HG02970 (cell line): ENCODE results near the gene GPRC5B.

ENCODE experiments used
- ATAC-seq: cut with Tn5 transposase; IDR thresholded peaks from one replicate; pipeline ENCODE4 v1.9.1; 2021; ENCODE audit warnings: mild to moderate bottlenecking, moderate library complexity, moderate number of reproducible peaks; ENCODE audit not compliant: unreplicated experiment, low FRiP score

GPRC5B gene

DNA sequence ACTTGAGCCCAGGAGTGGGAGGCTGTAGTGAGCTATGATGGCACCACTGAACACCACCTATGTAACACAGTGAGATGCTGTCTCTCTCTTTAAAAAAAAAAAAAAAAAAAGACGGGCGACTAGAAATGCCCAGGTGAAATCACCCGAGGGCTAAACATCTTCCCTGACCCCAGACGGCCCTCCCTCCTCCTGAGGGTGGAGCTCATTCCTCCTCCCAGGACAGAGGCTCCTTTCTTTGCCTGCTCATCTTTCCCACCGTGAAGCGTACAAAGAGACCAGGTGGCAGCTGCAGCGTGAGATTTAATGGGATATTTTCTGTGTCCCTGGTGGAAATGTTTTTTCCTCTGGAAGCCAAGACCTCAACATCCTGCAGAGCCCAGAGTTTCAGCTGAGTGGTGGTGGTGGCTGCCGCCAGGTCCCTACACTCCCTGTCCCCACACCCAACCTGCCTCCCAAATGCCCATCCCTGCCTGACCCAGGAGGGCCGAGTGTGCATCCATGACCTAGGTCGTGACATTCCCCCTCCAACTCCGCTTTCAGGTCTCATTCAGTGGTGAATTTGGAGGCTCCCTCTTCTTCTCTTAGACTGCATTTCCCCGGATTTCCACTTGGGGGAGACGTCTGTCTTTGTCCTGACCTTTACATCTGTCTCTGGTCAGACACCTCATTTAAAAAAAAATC, 14.4 kb upstream of the GPRC5B start:
- no peak for ATAC-seq

DNA sequence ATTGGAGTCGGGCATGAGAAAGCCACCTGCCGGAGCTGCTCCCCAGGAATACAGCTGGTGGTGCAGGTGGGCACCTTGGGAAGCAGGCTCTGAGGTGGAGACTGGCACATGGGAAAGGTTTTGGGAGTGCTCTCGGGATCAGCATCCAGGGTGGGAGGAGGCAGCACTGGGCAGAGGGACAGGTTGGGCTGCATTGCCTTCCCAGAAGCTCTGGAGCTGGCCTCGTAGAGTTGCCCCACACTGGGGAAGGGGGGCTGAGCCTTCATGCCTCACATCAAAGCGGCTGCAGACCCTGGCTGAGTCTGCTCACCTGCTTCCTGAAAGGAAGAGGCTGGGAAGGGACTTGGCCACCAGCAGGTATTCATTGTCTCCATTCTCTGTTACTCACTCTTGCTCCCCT, 13.5 kb upstream of the GPRC5B start:
- no peak for ATAC-seq

DNA sequence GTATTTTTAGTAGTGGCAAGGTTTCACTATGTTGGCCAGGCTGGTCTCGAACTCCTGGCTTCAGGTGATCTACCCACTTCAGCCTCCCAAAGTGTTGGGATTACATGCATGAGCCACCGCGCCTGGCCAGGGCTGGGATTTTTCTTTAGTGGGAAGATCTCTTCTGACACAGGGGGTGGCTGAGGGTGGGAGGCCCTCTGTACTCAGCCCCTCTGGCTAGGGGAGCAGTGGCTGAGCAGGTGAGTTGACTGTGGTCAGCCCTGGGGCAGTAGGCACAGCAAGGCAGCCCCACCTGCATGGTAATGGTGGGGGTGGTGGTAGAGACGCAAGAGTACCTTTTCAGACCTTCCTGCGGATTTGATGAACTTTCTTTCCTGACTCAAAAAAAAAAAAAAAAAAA, 12.3 kb upstream of the GPRC5B start:
- no peak for ATAC-seq

DNA sequence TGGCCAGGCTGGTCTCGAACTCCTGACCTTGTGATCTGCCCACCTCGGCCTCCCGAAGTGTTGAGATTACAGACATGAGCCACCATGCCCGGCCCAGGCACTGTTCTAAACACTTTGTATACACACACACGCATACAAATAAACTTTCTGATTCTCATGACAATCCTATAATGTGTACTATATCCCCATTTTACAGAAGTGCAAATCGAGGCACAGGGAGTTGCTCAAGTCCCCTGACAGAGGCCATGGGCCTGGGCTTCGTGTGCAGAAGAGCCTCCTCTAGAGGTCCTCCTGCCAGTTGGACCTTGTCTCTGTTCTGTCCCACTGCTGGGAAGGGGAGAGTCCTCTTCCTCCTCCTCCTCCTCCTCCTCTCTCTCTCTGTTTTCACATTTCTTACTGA, 9.9 kb upstream of the GPRC5B start:
- ATAC-seq: no peak

DNA sequence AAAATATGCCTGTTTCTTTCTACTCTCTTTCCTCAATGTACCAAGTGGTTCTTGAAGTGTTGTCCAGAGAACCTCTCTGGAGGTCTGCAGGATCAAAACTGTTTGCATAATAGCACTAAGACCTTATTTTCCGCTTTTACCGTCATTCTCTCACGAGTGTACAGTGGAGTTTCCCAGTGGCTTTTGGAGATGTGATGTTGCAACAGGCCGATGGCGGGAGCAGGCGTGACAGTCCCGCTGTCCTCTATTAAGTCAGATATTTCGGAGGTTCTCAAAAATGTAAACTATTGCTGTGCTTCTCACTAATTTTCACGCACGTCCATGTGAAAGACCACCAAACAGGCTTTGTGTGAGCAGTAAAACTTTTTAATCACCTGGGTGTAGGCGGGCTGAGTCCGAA, 8.3 kb upstream of the GPRC5B start:
- ATAC-seq: no peak

DNA sequence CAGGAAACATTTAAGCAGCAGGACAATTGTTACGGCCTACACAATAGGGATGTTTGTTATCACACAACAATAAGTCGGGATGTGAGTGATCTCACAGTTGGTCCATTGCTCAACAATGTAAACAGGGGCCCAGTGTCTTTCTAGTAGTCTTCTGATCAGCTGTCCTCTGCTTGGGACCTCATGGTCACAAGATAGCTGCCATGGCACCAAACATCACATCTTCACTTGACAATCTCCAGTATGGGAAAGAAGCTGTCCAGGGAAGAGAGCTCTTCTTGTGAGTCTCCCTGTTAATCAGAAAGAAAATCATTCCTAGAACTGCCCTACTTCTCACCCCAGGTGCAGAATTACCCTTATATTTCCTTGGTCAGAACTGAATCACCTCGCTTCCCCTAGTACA, 6.3 kb upstream of the GPRC5B start:
- ATAC-seq: no peak

DNA sequence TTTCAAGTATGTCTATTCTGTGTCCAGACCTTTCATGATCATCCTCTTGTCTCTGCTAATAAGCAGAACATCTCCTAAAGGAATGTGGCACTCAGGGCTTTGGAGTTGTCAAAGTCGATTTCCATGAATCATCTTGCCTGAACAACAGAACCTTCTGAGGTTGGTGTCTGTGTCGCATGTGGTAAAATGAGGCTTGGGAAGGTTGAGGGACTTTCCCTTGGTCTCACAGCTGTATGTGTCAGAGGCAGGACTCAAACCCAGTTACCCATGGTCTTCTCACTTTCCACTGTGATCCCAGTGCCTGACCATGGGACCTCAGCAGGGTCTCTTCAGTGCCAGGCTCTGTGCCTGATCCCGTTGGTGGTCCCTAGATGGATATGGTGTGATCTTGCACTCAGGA, 4.2 kb upstream of the GPRC5B start:
- ATAC-seq: no peak

DNA sequence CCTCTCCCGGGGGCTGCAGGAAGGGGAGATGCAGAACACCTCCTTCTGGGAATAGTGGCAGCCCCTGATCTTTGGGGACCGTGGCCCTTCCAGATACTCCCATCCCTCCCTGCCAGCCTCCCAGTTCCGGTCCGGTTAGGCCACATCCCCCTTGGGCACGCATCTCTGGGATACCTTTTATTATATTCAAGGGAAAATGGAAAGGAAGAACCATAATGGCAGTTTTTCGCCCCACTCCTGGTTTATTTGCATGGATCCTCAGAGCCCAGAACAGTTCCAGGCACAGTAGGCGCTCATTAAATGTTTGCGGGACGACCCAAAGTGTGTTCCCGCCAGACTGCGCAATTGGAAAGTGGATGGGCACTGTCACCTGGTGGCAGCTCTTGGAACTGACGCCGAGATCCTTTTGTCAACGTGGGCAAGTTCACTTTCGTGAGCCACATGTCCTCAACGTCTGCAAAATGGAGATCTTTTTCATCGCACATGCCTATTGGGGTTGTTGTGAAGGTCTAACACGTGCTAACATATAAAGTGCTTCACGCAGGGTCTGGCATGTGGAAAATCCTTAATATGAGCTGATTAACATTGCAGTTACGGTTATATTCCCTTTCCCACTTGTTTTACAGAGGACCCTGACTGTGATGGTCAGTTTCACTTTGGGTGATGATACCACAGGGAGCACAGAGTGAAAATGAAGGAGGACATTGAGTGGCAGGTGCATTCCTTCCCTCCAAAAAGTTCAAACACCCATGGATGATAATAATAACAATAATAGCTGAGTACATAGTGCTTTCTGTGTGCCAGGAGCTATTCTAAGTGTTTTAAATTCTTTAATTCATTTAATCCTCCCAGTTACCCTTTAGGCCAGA, 1.7 kb upstream of the GPRC5B start:
- no peak for ATAC-seq

DNA sequence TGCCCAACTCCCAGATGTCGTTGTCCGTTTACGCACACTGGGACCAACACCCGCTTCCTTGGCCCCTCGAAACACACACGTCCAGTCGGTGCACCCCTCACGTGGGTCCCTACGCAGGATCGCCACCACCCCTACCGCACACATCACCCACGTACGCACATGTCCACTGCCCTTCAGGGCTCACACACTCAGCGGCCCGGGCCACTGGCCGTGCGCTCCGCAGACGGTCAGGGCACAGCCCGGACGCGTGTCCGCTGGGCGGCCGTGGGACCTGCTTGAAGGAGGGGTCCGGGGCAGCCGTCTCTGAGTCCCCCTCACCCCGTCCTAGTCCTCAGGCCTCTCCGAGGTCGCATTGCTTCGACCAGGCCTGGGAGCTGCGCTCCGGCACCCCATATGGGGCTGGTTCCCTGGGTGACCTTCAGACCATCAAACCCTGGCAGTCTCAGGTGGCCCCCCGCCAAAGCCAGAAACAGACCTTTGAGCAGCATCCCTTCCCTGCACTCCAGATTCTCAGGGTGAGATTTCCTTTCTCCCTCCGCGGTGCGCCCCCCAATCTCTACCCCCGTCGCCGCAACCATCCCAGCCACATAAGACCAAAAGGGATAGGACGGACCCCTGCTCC, 914 bp upstream of the GPRC5B start:
- no peak for ATAC-seq

DNA sequence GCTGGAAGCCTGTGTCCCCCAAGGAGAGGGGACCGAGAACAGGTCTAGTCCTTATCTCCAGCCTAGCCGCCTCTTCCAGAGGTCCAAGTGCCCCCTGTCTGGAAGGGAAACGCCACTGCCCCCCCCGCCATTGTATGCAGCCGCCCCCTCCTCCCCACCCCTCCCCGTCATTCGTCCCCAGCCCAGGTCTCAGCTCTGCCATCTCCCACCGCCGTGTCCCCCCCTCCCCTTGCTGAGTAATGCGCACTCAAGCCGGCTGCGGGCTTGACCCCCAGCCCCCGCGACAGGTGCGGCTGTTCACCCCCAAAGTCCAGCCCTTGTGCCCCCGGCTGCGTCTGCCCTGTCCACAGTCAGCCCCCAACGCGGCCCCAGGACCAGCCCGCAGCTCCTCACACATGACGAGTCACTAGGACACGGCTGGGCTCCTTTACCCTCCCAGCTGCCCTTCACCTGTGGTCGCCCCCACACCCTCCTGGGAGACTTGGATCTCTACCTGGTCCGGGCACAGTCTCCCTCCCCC, 622 bp downstream of the GPRC5B start:
- ATAC-seq: no peak

DNA sequence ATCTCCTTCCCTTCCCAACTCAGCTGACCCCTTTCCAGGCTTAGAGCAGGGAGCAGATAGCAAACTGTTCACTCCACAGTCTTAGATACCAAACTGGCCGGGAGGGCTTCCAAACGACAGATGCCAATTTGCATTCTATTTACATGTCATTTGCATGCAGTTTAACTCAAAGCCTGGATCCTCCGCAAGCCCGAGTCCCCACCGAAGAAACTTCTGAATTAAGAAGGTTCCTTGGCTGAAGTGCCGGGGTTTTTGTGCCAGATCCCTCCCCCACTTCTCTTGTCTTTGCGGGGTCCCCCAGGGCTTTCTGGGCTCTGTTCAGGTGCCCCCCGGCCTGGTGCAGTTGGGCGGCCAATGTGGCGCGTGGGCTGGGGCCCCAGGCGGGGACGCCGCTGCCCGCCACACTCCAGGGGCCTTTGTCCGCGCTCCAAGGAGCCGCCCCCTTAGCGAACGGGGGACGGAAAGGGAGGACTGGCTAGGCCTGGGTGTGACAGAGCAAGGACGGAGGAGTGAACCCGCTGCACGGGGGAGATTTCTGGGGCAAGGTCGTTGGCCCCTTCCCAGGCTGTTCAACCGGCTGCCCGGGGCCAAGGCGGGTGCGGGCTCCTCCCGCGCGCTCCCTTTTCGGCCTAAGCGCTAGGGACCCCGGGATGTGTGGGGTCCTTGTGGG, 1.2 kb downstream of the GPRC5B start:
- no peak for ATAC-seq

DNA sequence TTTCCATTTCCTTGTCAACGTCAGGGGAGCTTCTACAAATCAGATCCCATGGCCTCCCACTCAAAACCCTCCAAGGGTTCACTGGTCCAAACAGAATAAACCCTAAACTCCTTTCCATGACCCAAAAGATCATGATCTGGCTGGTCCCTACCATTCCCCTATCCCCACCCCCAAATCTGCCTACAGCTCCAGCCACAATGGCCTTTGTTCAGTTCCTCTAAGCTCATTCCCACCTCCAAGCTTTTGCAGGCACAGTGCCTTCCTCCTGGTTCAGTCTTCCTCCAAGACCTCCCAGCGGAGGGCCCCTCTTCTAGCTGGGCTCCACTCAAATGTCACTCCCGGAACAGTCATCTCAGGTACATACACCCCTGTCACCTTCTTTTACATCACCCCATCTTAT, 2.0 kb downstream of the GPRC5B start:
- no peak for ATAC-seq

DNA sequence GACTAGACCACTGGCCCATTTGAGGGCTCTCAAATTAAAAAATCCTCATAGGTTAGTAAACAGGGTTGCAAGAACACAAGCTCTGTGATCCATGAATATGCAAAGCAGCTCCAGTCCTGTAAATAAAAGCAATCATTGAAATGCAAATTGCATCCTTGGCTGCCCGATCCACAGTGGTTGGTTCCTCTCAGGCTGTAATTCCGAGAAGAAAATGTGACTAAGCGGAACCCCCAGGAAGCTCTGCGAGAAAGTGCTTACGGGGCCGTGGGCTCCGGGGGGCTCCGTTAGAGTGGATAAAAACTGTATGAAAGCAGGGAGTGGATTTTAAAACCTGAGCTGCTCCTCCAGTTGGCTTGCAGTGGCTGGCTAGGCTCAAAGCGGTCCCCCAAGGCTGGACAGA, 2.5 kb downstream of the GPRC5B start:
- no peak for ATAC-seq

DNA sequence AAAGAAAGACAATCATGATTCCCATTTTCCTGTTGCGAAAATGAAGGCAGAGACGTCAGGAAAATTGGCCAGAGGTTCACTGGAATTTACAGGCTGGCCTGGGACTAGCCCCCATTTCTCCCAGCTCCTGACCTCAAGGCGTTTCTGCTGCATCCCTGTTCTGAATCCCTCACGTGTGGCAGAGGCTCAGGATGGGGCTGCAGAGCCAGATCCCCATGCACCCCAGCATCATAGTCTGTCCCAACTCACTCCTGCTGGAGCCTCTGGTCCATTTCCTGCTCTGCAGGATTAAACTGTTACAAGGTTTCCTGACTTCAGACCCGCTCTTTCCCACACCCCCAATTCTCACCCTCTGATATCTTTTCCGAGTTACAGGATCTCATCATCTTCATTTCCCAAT, 2.9 kb downstream of the GPRC5B start:
- no peak for ATAC-seq

DNA sequence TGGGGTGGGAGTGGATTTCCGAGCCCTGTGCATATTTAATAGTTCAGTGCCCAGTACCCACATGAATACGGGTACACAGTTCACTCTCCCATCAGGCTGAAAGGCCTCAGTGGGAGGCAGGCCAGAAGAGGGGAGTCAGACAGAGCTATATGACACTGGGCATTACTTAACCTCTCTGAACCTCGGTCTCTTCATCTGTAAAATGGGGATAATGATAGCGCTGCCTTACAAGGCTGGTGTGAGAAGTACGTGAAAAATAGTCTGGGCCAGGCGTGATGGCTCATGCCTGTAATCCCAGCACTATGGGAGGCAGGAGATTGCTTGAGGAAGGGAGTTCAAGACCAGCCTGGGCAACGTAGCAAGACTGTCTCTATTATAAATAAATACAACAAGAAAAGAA, 3.6 kb downstream of the GPRC5B start:
- ATAC-seq: no peak

DNA sequence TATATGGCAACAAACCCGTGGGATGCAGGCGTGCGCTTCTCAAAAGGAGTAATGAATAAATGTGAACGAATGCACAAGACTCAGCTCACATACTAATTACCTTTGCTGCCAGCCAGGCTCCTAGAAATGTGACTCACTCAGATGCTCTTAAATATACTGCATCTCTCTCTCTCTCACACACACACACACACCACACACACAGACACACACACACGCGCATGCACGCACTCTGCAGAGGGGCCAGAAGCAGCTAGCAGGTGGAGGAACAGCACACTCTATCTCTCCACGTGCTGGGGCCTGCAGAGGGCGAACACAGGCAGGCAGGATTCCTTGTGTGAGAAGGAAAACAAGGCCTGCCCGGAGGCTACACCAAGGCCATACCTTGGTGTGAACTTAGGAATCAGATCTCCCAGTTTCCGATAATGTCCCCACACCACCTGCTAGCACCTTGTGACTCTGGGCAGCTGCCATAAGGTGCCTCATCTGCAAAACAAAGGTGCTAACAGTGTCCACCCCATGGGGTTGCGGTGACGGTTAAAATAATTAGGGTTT, 5.3 kb downstream of the GPRC5B start:
- ATAC-seq: no peak

DNA sequence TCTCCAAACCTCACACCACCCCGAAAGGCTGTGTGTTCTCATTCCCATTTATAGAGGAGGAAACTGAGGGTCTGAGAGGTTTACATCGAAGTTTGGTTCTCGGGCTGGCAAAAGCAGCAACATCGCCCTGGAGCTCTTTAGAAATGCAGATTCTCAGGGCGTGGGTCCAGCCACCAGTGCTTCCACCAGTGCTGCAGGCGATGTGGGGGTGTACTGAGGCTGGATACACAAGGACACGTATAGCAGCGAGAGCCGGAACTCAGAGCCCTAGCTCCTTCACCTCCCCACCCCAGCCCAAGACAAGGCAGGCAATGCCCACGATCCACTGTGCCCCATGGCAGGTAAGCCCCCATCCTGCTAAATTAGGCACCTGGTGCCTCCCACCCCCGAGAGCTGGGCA, 5.9 kb downstream of the GPRC5B start:
- no peak for ATAC-seq

DNA sequence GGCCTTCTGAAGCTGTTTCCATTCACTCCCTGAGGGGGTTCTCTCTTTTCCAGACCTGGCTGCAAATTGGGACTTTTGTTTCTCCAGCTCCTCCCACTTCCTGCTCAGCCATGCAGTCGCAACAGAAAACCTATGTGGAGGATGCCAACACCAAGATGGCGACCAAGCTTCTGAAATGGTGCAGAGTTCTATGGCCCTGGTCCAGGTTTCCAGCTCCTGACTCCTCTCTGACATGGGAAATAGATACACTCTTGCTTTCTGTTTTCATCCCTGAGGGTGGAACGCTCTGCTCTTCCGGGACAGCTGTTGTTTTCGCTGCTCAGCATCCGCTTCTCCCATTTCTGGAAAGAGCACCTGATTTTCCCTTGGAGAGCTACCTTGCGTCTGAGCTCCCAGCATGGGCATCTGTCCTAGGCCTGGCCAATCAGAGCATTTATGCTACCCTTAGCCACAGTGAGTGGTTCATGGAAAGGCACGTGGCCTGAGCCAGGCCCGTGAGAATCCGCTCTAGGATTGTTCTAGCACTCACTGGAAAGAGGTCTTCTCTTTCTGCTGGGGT, 8.1 kb downstream of the GPRC5B start:
- no peak for ATAC-seq

DNA sequence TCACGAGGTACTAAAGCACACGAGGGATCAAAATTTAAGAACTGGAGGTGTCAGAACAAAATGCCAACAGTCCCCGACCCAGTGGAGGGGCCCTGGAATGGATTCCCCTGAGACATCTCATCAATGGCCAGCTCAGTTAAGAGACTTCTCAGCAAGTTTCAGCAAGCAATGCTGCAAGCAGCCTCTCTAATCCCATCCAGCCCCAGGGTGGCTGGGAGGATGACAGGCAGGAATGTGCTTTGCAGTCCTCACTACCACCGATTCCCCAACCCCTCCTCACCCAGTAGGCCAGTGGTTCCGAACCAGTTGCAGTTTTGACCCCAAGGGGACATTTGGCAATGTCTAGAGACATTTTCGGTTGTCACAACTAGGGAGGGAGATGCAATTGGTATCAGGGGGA, 8.7 kb downstream of the GPRC5B start:
- no peak for ATAC-seq

DNA sequence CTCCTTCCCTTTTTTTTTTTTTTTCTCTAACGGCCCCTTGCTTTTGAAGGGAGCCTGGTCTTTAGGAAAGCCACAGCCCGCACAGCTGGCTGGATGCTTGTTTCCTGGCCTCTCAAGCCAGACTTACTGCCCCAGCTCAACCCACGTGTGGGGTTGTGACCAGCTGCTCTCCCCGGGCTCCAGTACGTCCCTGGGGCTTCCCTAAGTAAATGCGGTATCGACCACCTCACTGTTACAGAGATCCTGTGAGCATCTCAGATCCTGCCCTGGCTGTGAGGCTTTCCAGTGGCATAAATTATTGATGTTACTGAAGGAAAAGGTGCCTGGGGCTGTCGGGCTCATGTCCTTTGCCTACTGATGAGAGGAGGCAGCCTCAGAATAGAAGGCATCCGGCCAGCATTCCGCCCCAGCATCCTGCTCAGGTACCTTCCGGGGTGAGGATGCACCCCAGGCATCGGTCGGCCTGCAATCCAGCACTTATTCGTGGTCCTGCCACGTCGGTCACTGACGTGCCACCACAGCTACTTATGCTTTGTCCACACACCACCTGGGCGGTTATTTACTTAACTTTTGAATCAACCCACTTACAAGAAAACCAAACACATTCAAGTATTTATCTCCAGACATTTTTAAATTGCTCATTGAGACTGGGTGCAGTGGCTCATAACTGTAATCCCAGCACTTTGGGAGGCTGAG, 9.6 kb downstream of the GPRC5B start:
- no peak for ATAC-seq
